HG02852 (cell line): ENCODE measurements around the gene ARSD.

ENCODE experiments used
- ATAC-seq: cut with Tn5 transposase; IDR thresholded peaks from one replicate; pipeline ENCODE4 v1.9.1; 2021; ENCODE audit warnings: mild to moderate bottlenecking, moderate library complexity; ENCODE audit not compliant: unreplicated experiment

ARSD gene

DNA sequence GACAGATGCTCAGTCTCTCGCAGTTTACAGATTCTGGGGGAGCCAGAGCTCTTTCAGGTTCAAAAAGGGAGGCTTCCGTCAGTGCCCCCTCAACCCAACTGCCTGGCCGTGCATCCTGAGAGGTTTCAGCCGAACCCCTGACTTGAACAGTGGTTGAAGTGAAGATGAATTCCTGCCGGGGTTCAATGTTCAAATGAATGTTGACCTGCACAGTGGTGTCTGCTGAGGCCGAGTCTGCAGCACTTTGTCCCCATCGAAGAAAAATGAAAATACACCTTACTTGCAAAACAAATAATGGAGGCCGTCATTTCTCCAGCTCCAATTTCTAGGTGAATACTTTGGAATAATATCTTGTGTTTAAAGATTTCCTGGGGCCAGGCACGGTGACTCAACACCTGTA is 66.7 kb downstream of the ARSD start:
- ATAC-seq, result no peak

GRCh38 chrX:2859197-2859797 is 69.8 kb downstream of the ARSD start:
- ATAC-seq, result no peak

DNA sequence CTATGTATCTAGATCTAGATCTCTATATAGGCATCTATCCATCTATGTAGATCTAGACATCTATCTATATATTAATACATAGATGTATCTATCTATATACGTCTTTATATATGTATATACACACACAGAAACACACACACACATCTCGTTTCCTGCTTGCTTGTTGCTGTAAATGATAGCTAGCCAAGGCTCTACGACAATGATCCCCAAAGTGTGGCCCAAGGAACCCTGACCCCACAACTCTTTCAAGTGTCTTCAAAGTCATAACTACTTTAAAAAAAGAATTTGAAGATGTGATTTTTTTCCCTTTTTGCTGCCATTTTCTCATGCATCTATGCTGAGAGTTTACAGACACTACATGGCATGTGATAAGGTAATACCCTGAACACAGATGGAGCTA is 71.6 kb downstream of the ARSD start:
- ATAC-seq, result no peak

- ATAC-seq, result no peak
Measured at GRCh38 chrX:2855761-2856160, 73.4 kb downstream of the ARSD start.

GRCh38 chrX:2854918-2855317 is 74.2 kb downstream of the ARSD start:
- ATAC-seq, result no peak
